IMR-90 (cell line): Measurements from ENCODE around the gene KCNK7. TPM values are rescaled to one million over a fixed set of nuclear protein-coding genes. Genes with fewer than 3 reads are reported as not detected.

Source experiments
- ATAC-seq: fragments of 200-7000 bp; cut with Tn5 transposase; 2 replicates; pipeline ENCODE4 v1.9.1; 2020; ENCODE audit warnings: low read depth, mild to moderate bottlenecking, moderate library complexity
- BruUV-seq: library from RNA; stranded (reverse); fragments of 400-500 nt; replicated peaks from 2 replicates; lab custom pipeline; 2021; lab: Mats Ljungman, UMichigan
- CTCF ChIA-PET: fragments of 300-600 bp; formaldehyde crosslinking; extraction: SDS; loops from one replicate; lab custom pipeline; 2021; ENCODE audit warnings: antibody characterized with exemption; lab: Yijun Ruan, JAX
- POLR2A ChIA-PET: fragments of 300-600 bp; sonication (Branson Sonifier 250); formaldehyde crosslinking; loops from one replicate; lab custom pipeline; 2022; ENCODE audit warnings: antibody characterized with exemption; ENCODE audit not compliant: unreplicated experiment; lab: Charles Lee
- DNase-seq: peaks from one replicate; pipeline ENCODE4 v3.0.0; 2013
- H2AFZ ChIP-seq: replicated peaks from 2 replicates; pipeline ENCODE3; 2013; ENCODE audit warnings: low read length, mild to moderate bottlenecking; ENCODE audit not compliant: poor library complexity
- H2AK5ac ChIP-seq: 2 replicates; pipeline ENCODE4 v1.6.1; 2013; ENCODE audit warnings: low read depth, low read length, inconsistent platforms
- H2AK9ac ChIP-seq: replicated peaks from 2 replicates; pipeline ENCODE3; 2013; ENCODE audit warnings: mild to moderate bottlenecking, low read depth, low read length, moderate library complexity; ENCODE audit not compliant: poor library complexity
- H2BK120ac ChIP-seq: 2 replicates; pipeline ENCODE4 v1.6.1; 2013; ENCODE audit warnings: low read depth, low read length, inconsistent platforms
- H2BK15ac ChIP-seq: 3 replicates; pipeline ENCODE4 v1.6.1; 2013; ENCODE audit warnings: low read depth, low read length, inconsistent platforms
- H2BK20ac ChIP-seq: 2 replicates; pipeline ENCODE4 v1.6.1; 2013; ENCODE audit warnings: low read depth, mild to moderate bottlenecking, inconsistent platforms, low read length, moderate library complexity
- H2BK5ac ChIP-seq: 2 replicates; pipeline ENCODE4 v1.6.1; 2013; ENCODE audit warnings: mild to moderate bottlenecking, low read depth, low read length, inconsistent platforms; ENCODE audit not compliant: poor library complexity, severe bottlenecking
- H3K14ac ChIP-seq: replicated peaks from 2 replicates; pipeline ENCODE4 v1.6.1; 2013; ENCODE audit warnings: low read depth, low read length, inconsistent platforms
- H3K18ac ChIP-seq: 2 replicates; pipeline ENCODE4 v1.6.1; 2013; ENCODE audit warnings: low read depth, low read length, control low read depth
- H3K23ac ChIP-seq: 2 replicates; pipeline ENCODE4 v1.6.1; 2013; ENCODE audit warnings: low read depth, low read length, inconsistent platforms
- H3K27ac ChIP-seq: 2 replicates; pipeline ENCODE4 v1.5.1; 2013; ENCODE audit warnings: mild to moderate bottlenecking, control low read depth, low read length; ENCODE audit not compliant: insufficient read depth
- H3K27me3 ChIP-seq: 2 replicates; pipeline ENCODE4 v1.6.1; 2013; ENCODE audit warnings: low read length; ENCODE audit not compliant: control insufficient read depth, insufficient read depth
- H3K36me3 ChIP-seq: 2 replicates; pipeline ENCODE4 v1.6.1; 2013; ENCODE audit warnings: low read length, mixed read lengths; ENCODE audit not compliant: control insufficient read depth, insufficient read depth
- H3K4ac ChIP-seq: 2 replicates; pipeline ENCODE4 v1.6.1; 2013; ENCODE audit warnings: low read depth, low read length, inconsistent platforms
- H3K4me1 ChIP-seq: 2 replicates; pipeline ENCODE4 v1.6.1; 2013; ENCODE audit warnings: low read length, mixed read lengths; ENCODE audit not compliant: control insufficient read depth, insufficient read depth
- H3K4me2 ChIP-seq: 2 replicates; pipeline ENCODE4 v1.6.1; 2013; ENCODE audit warnings: low read depth, mild to moderate bottlenecking, control low read depth, low read length, moderate library complexity
- H3K4me3 ChIP-seq: 2 replicates; pipeline ENCODE4 v1.5.1; 2013; ENCODE audit warnings: low read depth, mild to moderate bottlenecking, control low read depth, low read length, moderate library complexity; ENCODE audit not compliant: insufficient read depth
- H3K56ac ChIP-seq: 2 replicates; pipeline ENCODE4 v1.6.1; 2013; ENCODE audit warnings: low read length, inconsistent platforms; ENCODE audit not compliant: insufficient read depth; ENCODE audit errors: extremely low read depth
- H3K79me1 ChIP-seq, 2 experiments: 2 replicates each; pipeline ENCODE4 v1.6.1; 2013; ENCODE audit warnings: low read length in 2 of 2, inconsistent platforms in 1 of 2, low read depth in 1 of 2
- H3K9ac ChIP-seq: 2 replicates; pipeline ENCODE4 v1.6.1; 2013; ENCODE audit warnings: low read depth, low read length, control low read depth
- H3K9me1 ChIP-seq: 2 replicates; pipeline ENCODE4 v1.6.1; 2013; ENCODE audit warnings: low read length, inconsistent platforms; ENCODE audit not compliant: insufficient read depth
- H3K9me3 ChIP-seq: 2 replicates; pipeline ENCODE4 v1.6.1; 2013; ENCODE audit warnings: low read length; ENCODE audit not compliant: control insufficient read depth, insufficient read depth
- H4K20me1 ChIP-seq: 2 replicates; pipeline ENCODE4 v1.6.1; 2013; ENCODE audit warnings: low read length, inconsistent platforms; ENCODE audit not compliant: insufficient read depth
- H4K5ac ChIP-seq: 2 replicates; pipeline ENCODE4 v1.6.1; 2013; ENCODE audit warnings: mild to moderate bottlenecking, low read depth, low read length, control low read depth
- H4K8ac ChIP-seq, 2 experiments: 2 replicates each; pipeline ENCODE4 v1.6.1; 2013; ENCODE audit warnings: low read depth in 2 of 2, low read length in 2 of 2, control low read depth in 1 of 2, inconsistent platforms in 1 of 2
- H4K91ac ChIP-seq: 2 replicates; pipeline ENCODE4 v1.6.1; 2013; ENCODE audit warnings: low read depth, low read length, inconsistent platforms; ENCODE audit not compliant: insufficient read depth
- CEBPB ChIP-seq: IDR thresholded peaks from 2 replicates; pipeline ENCODE4 v1.6.1; 2012; ENCODE audit warnings: low read depth, low read length, improper control_type of control experiment
- CHD1 ChIP-seq: IDR thresholded peaks from 2 replicates; pipeline ENCODE4 v1.6.1; 2012; ENCODE audit warnings: low read depth, low read length, improper control_type of control experiment
- FOS ChIP-seq: fragments of 150-350 bp; IDR thresholded peaks from 2 replicates; pipeline ENCODE4 v1.6.1; 2016; ENCODE audit warnings: low read depth, low read length
- MAFK ChIP-seq: IDR thresholded peaks from 2 replicates; pipeline ENCODE4 v1.6.1; 2012; ENCODE audit warnings: low read depth, low read length, improper control_type of control experiment
- MAZ ChIP-seq: IDR thresholded peaks from 2 replicates; pipeline ENCODE4 v1.6.1; 2012; ENCODE audit warnings: low read depth, mild to moderate bottlenecking, low read length, improper control_type of control experiment, moderate library complexity, borderline replicate concordance
- MXI1 ChIP-seq: IDR thresholded peaks from 2 replicates; pipeline ENCODE4 v1.6.1; 2012; ENCODE audit warnings: low read depth, mild to moderate bottlenecking, low read length, moderate library complexity, borderline replicate concordance
- NFE2L2 ChIP-seq: fragments of 150-350 bp; IDR thresholded peaks from 2 replicates; pipeline ENCODE4 v1.6.1; 2016; ENCODE audit warnings: low read depth, mild to moderate bottlenecking, low read length
- RCOR1 ChIP-seq: IDR thresholded peaks from 2 replicates; pipeline ENCODE4 v1.6.1; 2012; ENCODE audit warnings: mild to moderate bottlenecking, low read length, improper control_type of control experiment; ENCODE audit not compliant: insufficient replicate concordance
- RFX5 ChIP-seq: IDR thresholded peaks from 2 replicates; pipeline ENCODE4 v1.8.0; 2012; ENCODE audit warnings: low read depth, mild to moderate bottlenecking, low read length, moderate library complexity
- SMC3 ChIP-seq: fragments of 150-350 bp; IDR thresholded peaks from 2 replicates; pipeline ENCODE4 v1.6.1; 2016; ENCODE audit warnings: low read depth, mild to moderate bottlenecking, antibody characterized with exemption, low read length, moderate library complexity
- WGBS, 2 experiments: methylation state at CpG; one replicate each; pipeline versions ENCODE4 v1.1.5 to v1.1.7; 2013; ENCODE audit warnings: missing lambda C conversion rate in 2 of 2; ENCODE audit not compliant: insufficient read length in 1 of 2; ENCODE audit errors: extremely low coverage in 2 of 2; 5-methylcytosine and 5-hydroxymethylcytosine counted together
- dilution Hi-C: fragments of 300-500 bp; cut with HindIII; formaldehyde crosslinking; loops from one replicate; pipeline ENCODE4 v1.14.3; 2018; ENCODE audit warnings: low sequenced_read_pairs; ENCODE audit not compliant: unreplicated experiment
- in situ Hi-C: fragments of 300-500 bp; cut with MboI; formaldehyde crosslinking; loops from 3 replicates; pipeline ENCODE4 v1.14.3; 2019; ENCODE audit warnings: low sequenced_read_pairs, inconsistent platforms, mixed read lengths
- intact Hi-C: fragments of 100-400 bp; cut with micrococcal nuclease; formaldehyde crosslinking; loops from 2 replicates; pipeline ENCODE4 v1.10.0; 2022
- polyA plus RNA-seq, 3 experiments: library from polyadenylated mRNA; depleted of rRNA; stranded (reverse); fragments of >200 nt; gene quantifications; 2 replicates each; pipeline ENCODE4 v1.2.3, GENCODE V29; 2012; ENCODE audit warnings: low replicate concordance in 1 of 3
- total RNA-seq: library from RNA; depleted of rRNA; stranded (reverse); fragments of >200 nt; gene quantifications from 2 replicates; pipeline ENCODE4 v1.2.3, GENCODE V29; 2012
- TF ChIP-seq, protein P1 (sequence below): fragments of 150-350 bp; IDR thresholded peaks from 2 replicates; pipeline ENCODE4 v1.6.1; 2017; ENCODE audit warnings: mild to moderate bottlenecking, antibody characterized with exemption, low read length, low read depth
- TF ChIP-seq, protein P2 (sequence below): fragments of 150-350 bp; IDR thresholded peaks from 2 replicates; pipeline ENCODE4 v1.6.1; 2016; ENCODE audit warnings: low read depth, mild to moderate bottlenecking, low read length, moderate library complexity, borderline replicate concordance
- TF ChIP-seq, protein P3 (sequence below): conservative IDR thresholded peaks from 2 replicates; pipeline ENCODE4 v1.5.1; 2012; ENCODE audit warnings: mild to moderate bottlenecking, low read depth, low read length, improper control_type of control experiment

Gene KCNK7
- total and polyA plus RNA-seq, 2 of the 4 experiments (the other 2 are of a cell fraction): 0.09 TPM; not detected in 1

DNA sequence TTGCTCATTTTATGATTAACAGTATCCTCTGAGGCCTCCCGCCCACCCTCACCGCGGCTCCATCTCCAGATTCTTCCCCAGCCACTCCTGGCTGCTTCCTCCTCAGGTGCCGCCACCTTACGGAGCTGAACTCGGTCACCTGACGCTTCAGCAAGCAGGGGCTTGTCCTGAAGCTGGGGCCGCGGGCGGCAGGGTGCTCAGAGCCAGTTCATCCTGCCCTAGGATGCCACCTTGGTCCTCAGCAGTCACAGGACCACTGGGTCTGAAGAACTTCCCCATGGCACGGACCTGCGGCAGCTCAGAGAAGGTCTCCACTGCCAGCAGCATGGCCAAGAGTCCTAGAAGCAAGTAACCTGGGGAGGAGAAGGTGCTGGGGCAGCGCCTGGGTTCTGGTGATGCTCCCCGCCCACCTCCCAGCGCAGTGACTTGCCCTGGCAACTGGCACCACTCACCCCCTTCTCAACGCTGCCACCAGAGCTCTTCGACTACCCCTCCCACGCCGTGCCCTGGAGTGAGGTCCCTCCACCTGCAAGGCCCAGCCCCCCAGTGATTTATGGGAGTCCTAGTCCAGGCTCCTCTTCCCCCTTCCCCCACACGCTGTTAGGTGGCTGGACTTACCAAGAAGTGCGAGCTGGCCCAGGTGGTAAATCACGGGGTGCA is 2.6 kb downstream of the KCNK7 start:
- H2AK9ac ChIP-seq: no peak overlapping the region
- H3K23ac ChIP-seq: no peak overlapping the region
- H3K9me3 ChIP-seq: no peaks in the 10 kb centered on the region
- H3K4me2 ChIP-seq: no peak overlapping the region
- no peak for DNase-seq
- H3K4ac ChIP-seq: no peak overlapping the region
- no peak overlapping the region for H3K18ac ChIP-seq
- 85% methylated on average over 15 of the region's 22 CpGs; no CpG with 5 or more reads in 1 of the 2 experiments for WGBS, 2 experiments
- H2BK120ac ChIP-seq: no peak overlapping the region
- dilution Hi-C loops: no loop called here
- intact Hi-C loops: no loop called here
- no peak overlapping the region for H4K5ac ChIP-seq
- peaks cover 2% of the 10 kb centered on the region; the same call in 1 of the 2 replicates for H3K4me1 ChIP-seq
- H2BK15ac ChIP-seq: no peak overlapping the region
- H4K20me1 ChIP-seq: peaks cover 5% of the 10 kb centered on the region
- no peak overlapping the region for H4K91ac ChIP-seq
- no peak overlapping the region for H3K9ac ChIP-seq
- H3K27ac ChIP-seq: no peak overlapping the region
- ChIA-PET CTCF (interaction anchor here (1.7 kb wide), 1 partner anchor 53 kb away, joined by 9 read pairs; no protein-coding TSS in a partner anchor), POLR2A (no interaction called here)
- H2BK5ac ChIP-seq: no peak overlapping the region
- H2AK5ac ChIP-seq: no peak overlapping the region
- no peak overlapping the region for H4K8ac ChIP-seq
- in situ Hi-C loops: no loop called here
- H3K14ac ChIP-seq: no peak overlapping the region
- H3K9me1 ChIP-seq: no peaks in the 10 kb centered on the region
- peaks cover 0 to 11% of the 10 kb centered on the region in 2 experiments; a peak in 1 of 4 replicates for H3K79me1 ChIP-seq
- H3K36me3 ChIP-seq: peaks cover 20% of the 10 kb centered on the region
- no peak for ATAC-seq
- no peak overlapping the region for H3K56ac ChIP-seq
- H2BK20ac ChIP-seq: no peak overlapping the region
- H3K27me3 ChIP-seq: no peaks in the 10 kb centered on the region
- no peak for TF ChIP-seq RCOR1
- TF ChIP-seq NFE2L2: no peak
- no peak for TF ChIP-seq CHD1
- TF ChIP-seq RFX5: no peak
- TF ChIP-seq CEBPB: no peak
- TF ChIP-seq, protein P1, sequence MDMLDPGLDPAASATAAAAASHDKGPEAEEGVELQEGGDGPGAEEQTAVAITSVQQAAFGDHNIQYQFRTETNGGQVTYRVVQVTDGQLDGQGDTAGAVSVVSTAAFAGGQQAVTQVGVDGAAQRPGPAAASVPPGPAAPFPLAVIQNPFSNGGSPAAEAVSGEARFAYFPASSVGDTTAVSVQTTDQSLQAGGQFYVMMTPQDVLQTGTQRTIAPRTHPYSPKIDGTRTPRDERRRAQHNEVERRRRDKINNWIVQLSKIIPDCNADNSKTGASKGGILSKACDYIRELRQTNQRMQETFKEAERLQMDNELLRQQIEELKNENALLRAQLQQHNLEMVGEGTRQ: no peak
- TF ChIP-seq MXI1: no peak
- TF ChIP-seq MAZ: no peak
- TF ChIP-seq SMC3: no peak
- TF ChIP-seq FOS: no peak
- no peak for TF ChIP-seq MAFK
- TF ChIP-seq, protein P2, sequence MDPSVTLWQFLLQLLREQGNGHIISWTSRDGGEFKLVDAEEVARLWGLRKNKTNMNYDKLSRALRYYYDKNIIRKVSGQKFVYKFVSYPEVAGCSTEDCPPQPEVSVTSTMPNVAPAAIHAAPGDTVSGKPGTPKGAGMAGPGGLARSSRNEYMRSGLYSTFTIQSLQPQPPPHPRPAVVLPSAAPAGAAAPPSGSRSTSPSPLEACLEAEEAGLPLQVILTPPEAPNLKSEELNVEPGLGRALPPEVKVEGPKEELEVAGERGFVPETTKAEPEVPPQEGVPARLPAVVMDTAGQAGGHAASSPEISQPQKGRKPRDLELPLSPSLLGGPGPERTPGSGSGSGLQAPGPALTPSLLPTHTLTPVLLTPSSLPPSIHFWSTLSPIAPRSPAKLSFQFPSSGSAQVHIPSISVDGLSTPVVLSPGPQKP: no peak
- TF ChIP-seq, protein P3, sequence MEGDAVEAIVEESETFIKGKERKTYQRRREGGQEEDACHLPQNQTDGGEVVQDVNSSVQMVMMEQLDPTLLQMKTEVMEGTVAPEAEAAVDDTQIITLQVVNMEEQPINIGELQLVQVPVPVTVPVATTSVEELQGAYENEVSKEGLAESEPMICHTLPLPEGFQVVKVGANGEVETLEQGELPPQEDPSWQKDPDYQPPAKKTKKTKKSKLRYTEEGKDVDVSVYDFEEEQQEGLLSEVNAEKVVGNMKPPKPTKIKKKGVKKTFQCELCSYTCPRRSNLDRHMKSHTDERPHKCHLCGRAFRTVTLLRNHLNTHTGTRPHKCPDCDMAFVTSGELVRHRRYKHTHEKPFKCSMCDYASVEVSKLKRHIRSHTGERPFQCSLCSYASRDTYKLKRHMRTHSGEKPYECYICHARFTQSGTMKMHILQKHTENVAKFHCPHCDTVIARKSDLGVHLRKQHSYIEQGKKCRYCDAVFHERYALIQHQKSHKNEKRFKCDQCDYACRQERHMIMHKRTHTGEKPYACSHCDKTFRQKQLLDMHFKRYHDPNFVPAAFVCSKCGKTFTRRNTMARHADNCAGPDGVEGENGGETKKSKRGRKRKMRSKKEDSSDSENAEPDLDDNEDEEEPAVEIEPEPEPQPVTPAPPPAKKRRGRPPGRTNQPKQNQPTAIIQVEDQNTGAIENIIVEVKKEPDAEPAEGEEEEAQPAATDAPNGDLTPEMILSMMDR: no peak
- H2AFZ ChIP-seq: peak overlapping the region; percentile 43
- H3K4me3 ChIP-seq: no peak overlapping the region
- BruUV-seq: no TSS peak
